GM10847 (cell line): ENCODE measurements around the gene ZFTA.

ENCODE experiments used
- POLR2A ChIP-seq: IDR thresholded peaks from 2 replicates; pipeline ENCODE4 v1.6.1; 2011; ENCODE audit not compliant: insufficient read length; ENCODE audit errors: extremely low read depth

ZFTA gene

DNA sequence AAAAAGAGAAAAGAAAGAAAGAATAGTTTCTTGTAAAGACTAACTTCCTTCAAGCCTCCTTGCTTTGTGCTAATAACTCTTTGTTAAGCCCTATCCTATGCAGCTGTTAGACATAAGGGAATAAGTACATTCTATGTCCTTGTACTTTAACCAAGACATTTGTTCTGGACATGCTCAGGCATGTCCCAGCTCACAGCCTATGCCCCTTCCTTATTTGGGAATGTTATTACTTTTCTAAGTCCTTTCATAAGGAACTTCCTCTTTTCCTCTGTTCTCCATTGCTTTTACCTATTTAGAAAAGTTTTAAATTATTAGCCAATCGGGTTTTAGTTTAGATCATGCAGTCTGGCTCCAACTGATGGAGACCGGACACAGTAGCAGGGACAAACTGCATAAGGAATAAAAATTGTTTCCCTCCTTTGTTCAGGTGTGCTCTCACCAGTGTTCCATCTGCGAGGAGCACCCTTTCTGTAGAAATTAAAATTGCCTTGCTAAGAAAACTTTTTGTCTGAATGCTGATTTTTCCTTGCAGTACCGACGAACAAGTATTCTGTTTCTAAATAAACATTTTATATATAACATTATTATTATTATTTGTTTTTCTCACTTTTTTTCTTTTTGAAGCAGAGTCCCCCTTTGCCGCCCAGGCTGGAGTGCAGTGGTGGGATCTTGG lies 23.1 kb upstream of the ZFTA start:
- TF ChIP-seq POLR2A = no peak

- no peak for TF ChIP-seq POLR2A
These were observed 17.2 kb upstream of the ZFTA start for GRCh38 chr11:63785823-63786222.

- TF ChIP-seq POLR2A = no peak
These were observed 15.5 kb upstream of the ZFTA start for GRCh38 chr11:63783925-63784592.

DNA sequence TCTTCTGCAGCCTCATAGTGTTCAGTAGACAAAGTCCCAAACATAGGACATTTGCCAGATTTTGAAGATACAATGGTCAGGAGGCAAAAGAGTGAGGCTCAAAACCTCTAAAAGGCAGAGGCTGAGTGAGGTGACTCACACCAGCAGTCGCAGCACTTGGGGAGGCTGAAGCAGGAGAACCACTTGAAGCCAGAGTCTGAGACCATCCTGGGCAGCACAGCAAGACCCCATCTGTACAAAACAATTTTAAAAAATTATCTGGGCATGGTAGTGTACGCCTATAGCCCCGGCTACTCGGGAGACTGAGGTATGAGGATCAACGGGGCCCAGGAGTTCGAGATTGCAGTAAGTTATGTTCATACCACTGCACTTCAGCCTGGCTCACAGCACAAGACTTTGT lies 14.2 kb upstream of the ZFTA start:
- TF ChIP-seq POLR2A = no peak

- no peak for TF ChIP-seq POLR2A
These were observed 10.5 kb upstream of the ZFTA start for GRCh38 chr11:63779039-63779438.

DNA sequence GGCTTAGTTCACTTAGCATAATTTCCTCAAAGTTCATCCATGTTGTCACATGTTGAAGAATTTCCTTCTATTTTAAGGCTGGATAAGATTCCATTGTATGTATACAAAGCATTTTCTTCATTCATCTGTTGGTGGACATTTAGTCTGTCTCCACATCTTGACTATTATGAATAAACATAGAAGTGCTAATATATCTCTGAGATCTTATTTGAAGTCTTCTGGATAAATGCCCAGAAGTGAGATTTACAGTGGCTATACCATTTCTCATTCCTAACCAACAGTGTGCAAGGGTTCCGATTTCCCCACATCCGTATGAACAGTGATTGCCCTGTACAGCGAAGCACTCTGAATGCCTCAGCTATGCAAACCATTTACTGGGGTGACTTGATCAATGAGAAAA lies 6.6 kb upstream of the ZFTA start:
- no peak for TF ChIP-seq POLR2A

GRCh38 chr11:63770763-63771162 lies 2.2 kb upstream of the ZFTA start:
- TF ChIP-seq POLR2A = no peak

DNA sequence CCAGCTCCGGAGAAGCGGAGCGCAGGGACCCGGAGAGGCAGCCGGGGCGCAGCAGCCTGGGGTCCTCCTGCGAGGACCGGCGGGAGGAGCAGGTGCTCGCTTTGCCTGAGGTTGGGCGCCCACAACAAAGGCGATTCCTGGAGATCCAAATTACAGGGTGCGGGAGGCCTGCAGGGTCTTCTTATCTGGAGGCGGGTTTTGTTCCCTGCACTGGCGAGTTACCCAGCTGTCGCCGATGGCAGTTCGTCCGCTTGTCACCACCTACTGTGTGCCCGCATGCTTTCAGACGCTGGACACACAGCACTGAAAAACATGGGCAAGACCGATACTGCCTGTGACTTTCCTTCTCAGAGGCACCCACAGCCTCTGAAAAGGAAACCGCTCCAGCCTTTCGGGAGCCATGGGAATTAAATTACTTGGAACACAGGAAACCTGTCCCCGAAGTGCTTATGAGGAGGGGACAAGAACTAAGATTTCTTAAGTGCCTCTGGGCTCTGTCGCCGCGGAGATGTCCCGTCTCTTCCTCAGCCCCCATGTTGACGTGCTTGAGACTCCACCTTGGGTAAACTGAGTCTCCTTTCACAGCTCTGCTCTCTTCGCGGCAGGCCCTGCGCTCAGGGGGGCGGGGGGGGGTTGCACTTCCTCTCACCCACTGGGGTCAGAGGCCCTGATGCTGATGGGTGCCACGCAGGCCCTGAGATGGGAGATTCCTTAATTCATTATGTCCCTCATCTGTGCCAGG lies 1.3 kb upstream of the ZFTA start:
- no peak for TF ChIP-seq POLR2A

DNA sequence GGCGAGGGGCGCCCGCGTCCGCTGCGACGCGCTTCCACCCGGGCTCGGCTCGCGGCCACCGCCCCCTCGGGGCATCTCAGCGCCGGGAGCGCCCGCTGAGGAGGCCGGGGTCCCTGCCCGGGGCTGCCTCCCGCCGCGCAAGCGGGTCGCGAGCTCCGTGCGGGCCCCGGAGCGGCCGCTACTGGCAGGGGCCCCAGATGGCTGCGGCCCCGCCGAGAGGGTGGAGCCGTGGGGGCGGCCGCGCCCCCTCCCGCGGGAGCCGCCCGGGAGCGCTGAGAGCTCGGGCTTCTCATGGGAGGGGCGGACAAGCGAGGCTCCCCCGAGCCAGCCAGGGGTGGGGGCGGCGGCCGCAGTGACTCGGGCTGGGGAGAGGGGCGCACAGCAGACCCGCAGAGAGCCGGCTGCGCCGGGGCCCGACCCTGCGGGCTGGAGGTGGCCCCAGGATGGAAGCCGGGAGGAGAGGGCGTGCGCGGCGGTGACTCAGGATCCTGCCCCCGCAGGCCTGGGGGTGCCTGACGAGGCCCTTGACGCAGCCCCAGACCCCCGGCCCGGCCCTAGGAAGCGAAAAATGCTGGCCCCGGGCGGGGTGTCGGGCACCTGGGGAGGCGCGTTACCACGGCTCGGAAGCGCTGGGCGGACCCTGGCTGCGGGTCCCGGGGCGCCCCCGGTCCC lies 603 bp upstream of the ZFTA start:
- no peak for TF ChIP-seq POLR2A

- TF ChIP-seq POLR2A = no peak
These were observed 874 bp downstream of the ZFTA start for GRCh38 chr11:63767565-63768236.

- no peak for TF ChIP-seq POLR2A
These were observed 1.4 kb downstream of the ZFTA start for GRCh38 chr11:63767267-63767564.

GRCh38 chr11:63766531-63767235 lies 1.9 kb downstream of the ZFTA start:
- no peak for TF ChIP-seq POLR2A

DNA sequence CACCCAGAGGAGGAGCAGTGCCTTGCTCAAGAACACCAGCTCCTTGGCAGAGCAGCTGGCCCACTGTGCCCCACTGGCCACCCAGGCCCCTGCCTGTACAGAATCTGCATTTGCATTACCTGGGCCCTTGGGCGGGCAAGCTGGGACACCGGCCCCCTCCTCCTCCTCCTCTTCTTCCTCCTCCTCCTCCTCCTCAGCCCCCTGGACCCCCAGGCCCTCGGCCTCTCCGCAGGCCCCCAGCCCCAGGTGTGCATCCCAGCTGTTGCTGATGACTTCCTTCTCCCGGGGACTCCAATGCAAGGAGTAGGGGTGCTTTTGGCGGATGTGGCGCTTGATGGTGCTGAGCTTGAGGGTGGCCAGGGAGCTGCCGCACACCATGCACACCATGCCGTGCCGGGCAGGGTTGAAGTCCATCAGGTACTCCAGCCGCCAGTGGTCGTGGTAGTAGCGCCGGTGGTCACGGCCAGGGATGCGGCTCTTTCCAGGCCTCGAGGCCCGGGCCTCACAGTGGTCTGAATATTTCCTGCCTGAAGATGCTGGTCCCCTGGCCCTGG lies 2.8 kb downstream of the ZFTA start:
- TF ChIP-seq POLR2A = no peak

DNA sequence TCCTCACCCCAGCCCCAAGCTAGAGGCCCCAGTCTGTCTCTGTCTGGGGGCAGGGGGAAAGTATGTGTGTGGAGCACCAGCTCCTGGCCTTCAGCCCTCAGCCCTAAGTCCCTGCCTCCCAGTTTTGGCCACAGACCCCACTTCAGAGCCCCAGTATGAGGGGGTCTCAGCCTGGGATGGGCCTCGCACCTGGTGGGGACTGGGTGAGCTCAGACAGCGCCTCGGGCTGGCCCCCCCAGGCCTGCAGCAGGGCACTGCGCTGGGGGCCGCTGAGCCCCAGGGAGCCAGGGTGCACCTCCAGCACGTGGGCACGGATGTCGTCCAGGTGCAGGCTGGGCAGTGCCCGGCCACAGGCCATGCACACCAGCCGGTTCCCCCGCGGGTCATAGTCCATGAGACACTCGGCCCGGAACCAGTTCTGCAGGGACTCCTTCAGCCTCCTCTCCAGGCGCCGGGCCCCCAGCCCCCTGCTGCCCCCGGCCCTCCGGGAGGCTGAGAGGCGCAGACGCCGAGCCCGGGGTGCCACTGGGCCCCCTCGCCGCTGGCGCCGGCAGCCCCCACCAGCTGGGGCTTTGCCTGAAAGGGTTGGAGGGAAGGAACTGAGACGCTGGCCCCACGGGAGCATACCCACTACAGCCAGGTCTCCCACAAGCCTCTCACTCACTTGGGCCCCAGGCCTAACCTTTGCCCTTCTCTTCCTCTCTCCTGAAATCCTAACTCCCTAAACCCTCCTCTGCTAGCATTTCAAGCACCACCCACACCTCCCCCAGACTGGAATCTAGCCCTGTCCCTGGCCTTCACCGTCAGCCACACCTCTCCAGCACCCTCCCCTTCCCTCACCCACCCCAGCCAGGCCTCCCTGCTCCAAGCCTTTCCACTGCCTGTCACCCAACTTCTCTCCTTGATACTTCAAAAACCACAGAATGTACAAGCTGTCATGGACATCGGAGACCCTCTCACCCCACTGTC lies 3.6 kb downstream of the ZFTA start:
- TF ChIP-seq POLR2A = no peak

DNA sequence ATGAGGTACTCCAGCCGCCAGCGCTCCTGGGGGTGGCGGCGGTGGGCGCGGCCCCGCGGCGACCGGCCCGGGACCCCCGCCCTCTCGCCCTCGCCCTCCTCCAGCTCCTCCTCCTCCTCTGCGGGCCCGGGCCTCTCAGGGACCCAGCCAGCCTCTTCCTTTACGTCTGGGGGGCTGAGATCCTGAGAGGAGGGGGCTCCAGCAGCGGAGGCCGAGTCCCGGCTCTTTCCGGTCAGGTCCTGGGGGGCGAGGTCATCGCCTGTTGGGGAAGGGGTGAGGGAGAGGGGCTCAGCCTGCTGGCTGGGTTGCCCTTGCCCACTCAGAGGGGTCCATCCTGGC lies 4.3 kb downstream of the ZFTA start:
- no peak for TF ChIP-seq POLR2A
